Thoracic aorta (tissue), 2 donors: ENCODE results near the gene ADARB2. TPM values are rescaled to one million over a fixed set of nuclear protein-coding genes. Genes with fewer than 3 reads are reported as not detected.

Source experiments
- ATAC-seq: fragments of 150-250 bp; one replicate; pipeline ENCODE4 v1.8.0; 2017; ENCODE audit warnings: low read depth; ENCODE audit not compliant: insufficient number of reproducible peaks, low FRiP score
- DNase-seq: peaks from one replicate; pipeline ENCODE4 v3.0.0-alpha.2; 2020; ENCODE audit warnings: low spot score
- H3K27ac ChIP-seq, 2 donors: fragments of 200-600 bp; sonication (generic); 1 replicate in 1 of 2; 2 replicates in 1 of 2; pipeline ENCODE4 v1.5.1; 2016; ENCODE audit warnings: mild to moderate bottlenecking in 2 of 2, moderate library complexity in 2 of 2
- H3K27me3 ChIP-seq: fragments of 200-600 bp; sonication (generic); replicated peaks from 2 replicates; pipeline ENCODE4 v1.6.0; 2016; ENCODE audit warnings: mild to moderate bottlenecking; ENCODE audit not compliant: insufficient read depth
- H3K36me3 ChIP-seq: fragments of 200-600 bp; sonication (generic); one replicate; pipeline ENCODE4 v1.5.1; 2016
- H3K4me1 ChIP-seq, 2 donors: fragments of 200-600 bp; sonication (generic); 1 replicate in 1 of 2; 2 replicates in 1 of 2; pipeline versions ENCODE4 v1.5.1 to v1.6.0; 2016; ENCODE audit warnings: low read depth in 2 of 2, mild to moderate bottlenecking in 1 of 2; ENCODE audit not compliant: control insufficient read depth in 1 of 2
- H3K4me3 ChIP-seq: fragments of 200-600 bp; sonication (generic); 2 replicates; pipeline ENCODE4 v1.5.1; 2016; ENCODE audit warnings: mild to moderate bottlenecking
- H3K9me3 ChIP-seq: fragments of 200-600 bp; sonication (generic); 2 replicates; pipeline ENCODE4 v1.5.1; 2016
- total RNA-seq, 2 donors: library from RNA; depleted of rRNA; stranded (reverse); fragments of >200 nt; gene quantifications; one replicate each; pipeline versions ENCODE4 v1.1.0 to v1.2.3, GENCODE V29; 2016
- TF ChIP-seq, protein P1 (sequence below): fragments of 200-600 bp; sonication (generic); IDR thresholded peaks from one replicate; pipeline ENCODE4 v1.5.1; 2019; ENCODE audit warnings: antibody characterized with exemption

The ADARB2 gene
- total RNA-seq, 2 donors from 2014 or later: 0.71 to 3.1 TPM

DNA sequence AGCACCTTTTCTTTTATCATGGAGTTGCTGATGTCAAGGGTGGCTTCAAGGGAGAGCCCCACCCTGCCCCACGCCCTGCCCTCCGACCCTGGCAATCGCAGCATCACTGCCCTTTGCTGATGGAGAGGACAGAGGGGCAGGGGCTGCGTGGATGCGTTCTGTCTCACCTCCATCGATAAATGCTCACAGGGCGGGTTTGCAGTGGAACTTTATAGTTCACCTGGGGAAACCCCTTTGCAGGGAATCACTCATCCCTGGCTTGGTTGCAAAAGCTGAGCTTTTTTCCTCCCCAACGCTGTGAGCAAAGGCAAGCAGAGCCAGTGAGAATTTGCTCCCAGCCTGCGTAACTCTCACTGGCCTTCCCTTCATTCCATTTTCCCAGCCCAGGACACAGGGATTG, 504.3 kb downstream of the ADARB2 start:
- no peak for ATAC-seq
- H3K9me3 ChIP-seq: no peaks in the 10 kb centered on the region
- no peak overlapping the region for H3K4me3 ChIP-seq
- H3K4me1 ChIP-seq: peaks cover 0 to 4% of the 10 kb centered on the region in 2 donors
- TF ChIP-seq, protein P1, sequence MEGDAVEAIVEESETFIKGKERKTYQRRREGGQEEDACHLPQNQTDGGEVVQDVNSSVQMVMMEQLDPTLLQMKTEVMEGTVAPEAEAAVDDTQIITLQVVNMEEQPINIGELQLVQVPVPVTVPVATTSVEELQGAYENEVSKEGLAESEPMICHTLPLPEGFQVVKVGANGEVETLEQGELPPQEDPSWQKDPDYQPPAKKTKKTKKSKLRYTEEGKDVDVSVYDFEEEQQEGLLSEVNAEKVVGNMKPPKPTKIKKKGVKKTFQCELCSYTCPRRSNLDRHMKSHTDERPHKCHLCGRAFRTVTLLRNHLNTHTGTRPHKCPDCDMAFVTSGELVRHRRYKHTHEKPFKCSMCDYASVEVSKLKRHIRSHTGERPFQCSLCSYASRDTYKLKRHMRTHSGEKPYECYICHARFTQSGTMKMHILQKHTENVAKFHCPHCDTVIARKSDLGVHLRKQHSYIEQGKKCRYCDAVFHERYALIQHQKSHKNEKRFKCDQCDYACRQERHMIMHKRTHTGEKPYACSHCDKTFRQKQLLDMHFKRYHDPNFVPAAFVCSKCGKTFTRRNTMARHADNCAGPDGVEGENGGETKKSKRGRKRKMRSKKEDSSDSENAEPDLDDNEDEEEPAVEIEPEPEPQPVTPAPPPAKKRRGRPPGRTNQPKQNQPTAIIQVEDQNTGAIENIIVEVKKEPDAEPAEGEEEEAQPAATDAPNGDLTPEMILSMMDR: no peak
- H3K27me3 ChIP-seq: no peaks in the 10 kb centered on the region
- H3K27ac ChIP-seq: no peak overlapping the region
- H3K36me3 ChIP-seq: no peaks in the 10 kb centered on the region
- DNase-seq: no peak

DNA sequence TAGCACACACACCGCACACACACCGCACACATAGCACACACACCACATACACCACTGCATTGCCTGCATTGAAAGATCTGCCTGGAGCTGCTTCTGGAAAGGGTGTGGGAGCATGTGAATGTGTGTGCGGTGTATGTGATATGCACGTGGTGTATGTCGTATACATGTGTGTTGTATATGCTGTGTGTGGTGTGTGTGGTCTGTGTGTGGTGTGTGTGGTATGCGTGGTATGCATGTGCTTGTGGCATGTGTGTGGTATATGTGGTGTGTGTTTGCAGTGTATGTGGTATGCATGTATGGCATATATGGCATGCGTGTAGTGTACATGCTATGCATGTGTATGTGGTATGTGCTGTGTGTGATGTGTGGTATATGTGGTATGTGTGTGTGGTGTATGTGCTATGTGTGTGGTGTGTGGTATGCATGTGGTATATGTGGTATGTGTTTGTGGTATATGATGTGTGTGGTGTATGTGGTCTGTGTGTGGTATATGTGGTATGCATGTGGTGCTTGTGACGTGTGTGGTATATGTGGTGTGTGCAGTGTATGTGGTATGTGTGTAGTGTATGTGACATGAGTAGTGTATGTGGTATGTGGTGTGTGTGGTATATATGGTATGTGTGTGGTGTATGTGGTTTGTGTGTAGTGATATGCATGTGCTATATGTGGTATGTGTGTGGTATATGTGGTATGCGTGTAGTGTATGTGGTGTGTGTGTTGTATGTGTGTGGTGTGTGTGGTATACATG, 505.0 kb downstream of the ADARB2 start:
- no peaks in the 10 kb centered on the region for H3K27me3 ChIP-seq
- H3K36me3 ChIP-seq: no peaks in the 10 kb centered on the region
- H3K27ac ChIP-seq: no peak overlapping the region
- peaks cover 0 to 8% of the 10 kb centered on the region in 2 donors for H3K4me1 ChIP-seq
- H3K4me3 ChIP-seq: no peak overlapping the region
- no peaks in the 10 kb centered on the region for H3K9me3 ChIP-seq
- ATAC-seq (no peak), DNase-seq (no peak)
- TF ChIP-seq, protein P1: no peak

DNA sequence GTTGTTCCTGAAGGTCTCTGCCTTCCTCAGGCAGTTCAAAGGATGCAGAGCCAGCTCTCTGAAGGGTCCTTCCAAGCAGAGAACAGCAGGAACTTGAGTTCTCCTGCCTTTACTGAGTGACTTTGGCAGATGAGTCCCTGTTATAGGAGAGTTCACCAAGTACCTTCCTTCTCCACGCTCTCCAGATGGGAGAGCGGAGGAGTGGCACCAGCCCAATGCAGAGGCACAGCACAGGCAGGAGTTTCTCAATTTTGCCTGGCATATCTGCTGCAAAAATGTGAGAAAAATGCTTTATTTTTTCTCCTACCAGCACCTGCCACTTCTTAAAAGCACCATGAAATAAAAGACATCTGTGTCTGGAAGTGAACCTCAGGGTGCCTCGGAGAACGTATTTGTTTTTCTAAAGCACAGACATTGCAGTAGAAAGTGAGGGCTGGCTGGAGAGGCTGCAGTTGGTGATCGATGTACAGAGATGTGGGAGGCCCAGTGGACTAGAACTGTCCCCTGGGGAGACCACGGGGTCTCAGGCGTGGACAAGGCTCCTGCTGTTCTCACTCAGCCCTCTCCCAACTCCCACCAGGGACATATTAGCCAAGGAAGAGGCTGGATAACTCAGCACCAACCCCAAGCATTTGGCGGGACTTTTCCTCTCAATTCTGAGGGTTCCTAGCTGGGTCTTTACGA, 506.6 kb downstream of the ADARB2 start:
- no peak for ATAC-seq

DNA sequence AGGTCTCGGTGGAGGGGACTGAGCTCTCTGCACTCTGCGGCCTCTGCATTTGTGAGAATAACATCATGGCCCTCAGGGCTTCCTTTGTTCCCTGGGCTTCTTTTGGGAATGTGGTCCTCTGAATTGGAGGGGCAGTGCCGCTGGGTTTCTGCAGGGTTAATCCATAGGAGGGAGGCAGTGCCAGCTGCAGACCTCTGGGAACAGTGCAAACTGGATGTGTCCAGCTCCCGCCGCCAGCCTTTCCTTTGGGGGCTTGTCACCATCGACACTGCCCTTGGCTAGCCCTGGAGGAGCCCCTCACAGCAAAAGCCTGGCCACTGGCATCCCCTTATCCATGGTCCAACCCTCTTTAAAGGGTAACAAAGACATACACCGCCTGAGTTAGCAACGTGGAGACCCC, 507.2 kb downstream of the ADARB2 start:
- H3K27ac ChIP-seq: no peak overlapping the region
- no peaks in the 10 kb centered on the region for H3K36me3 ChIP-seq
- H3K27me3 ChIP-seq: no peaks in the 10 kb centered on the region
- no peak for DNase-seq
- no peaks in the 10 kb centered on the region for H3K9me3 ChIP-seq
- H3K4me3 ChIP-seq: no peak overlapping the region
- ATAC-seq: no peak
- TF ChIP-seq, protein P1: no peak
- peaks cover 0 to 8% of the 10 kb centered on the region in 2 donors for H3K4me1 ChIP-seq

More for the DNA sequence above, 506.6 kb downstream of the ADARB2 start:
- H3K27ac ChIP-seq: no peak overlapping the region
- TF ChIP-seq, protein P1: no peak
- no peak overlapping the region for H3K4me3 ChIP-seq
- H3K27me3 ChIP-seq: no peaks in the 10 kb centered on the region
- H3K36me3 ChIP-seq: no peaks in the 10 kb centered on the region
- H3K9me3 ChIP-seq: no peaks in the 10 kb centered on the region
- peaks cover 0 to 8% of the 10 kb centered on the region in 2 donors for H3K4me1 ChIP-seq
- no peak for DNase-seq

DNA sequence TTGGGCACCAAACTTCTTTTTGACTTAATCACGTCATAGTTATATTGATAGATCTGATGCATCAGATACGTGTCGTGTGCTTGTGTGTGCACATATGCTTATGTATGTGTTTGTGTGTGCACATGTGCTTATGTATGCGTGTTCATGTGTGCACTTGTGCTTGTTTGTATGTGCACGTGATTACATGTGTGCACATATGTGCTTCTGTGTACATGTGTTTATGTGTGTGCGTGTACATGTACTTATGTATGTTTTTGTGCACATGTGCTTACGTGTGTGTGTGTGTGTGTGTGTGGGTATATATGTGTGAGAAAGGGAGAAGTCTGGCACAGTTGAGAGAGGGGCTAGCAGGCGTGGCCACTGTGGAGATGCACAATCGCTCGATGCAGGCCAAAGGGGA, 507.8 kb downstream of the ADARB2 start:
- Histone ChIP-seq H3K36me3 (no peaks in the 10 kb centered on the region), H3K27me3 (no peaks in the 10 kb centered on the region), H3K9me3 (no peaks in the 10 kb centered on the region), H3K27ac (no peak overlapping the region), H3K4me1 (peaks cover 0 to 8% of the 10 kb centered on the region in 2 donors), H3K4me3 (no peak overlapping the region)
- ATAC-seq (no peak), DNase-seq (no peak)
- TF ChIP-seq, protein P1: no peak
